GM12878 (cell line): ENCODE measurements around the gene MMP12. TPM values are rescaled to one million over a fixed set of nuclear protein-coding genes. Genes with fewer than 3 reads are reported as not detected.
"Not testable (repeated sequence)": the region's sequence is repeated elsewhere in the genome, so short reads cannot be mapped to it uniquely, and the experiment has no call there.

ENCODE experiments used
- ATAC-seq: fragments of 200-7000 bp; cut with Tn5 transposase; 3 replicates; pipeline ENCODE4 v1.9.1; 2020; ENCODE audit warnings: mild to moderate bottlenecking, moderate library complexity
- BruUV-seq: library from RNA; stranded (reverse); fragments of 400-500 nt; replicated peaks from 2 replicates; lab custom pipeline; 2021; lab: Mats Ljungman, UMichigan
- CTCF ChIA-PET: fragments of 300-600 bp; sonication (Branson Sonifier 250); formaldehyde crosslinking; extraction: SDS; loops from one replicate; lab custom pipeline; 2021; ENCODE audit warnings: inconsistent platforms; lab: Yijun Ruan, JAX
- POLR2A ChIA-PET: fragments of 350-600 bp; formaldehyde crosslinking; extraction: SDS; loops from one replicate; lab custom pipeline; 2021; ENCODE audit warnings: inconsistent platforms; lab: Charles Lee
- RAD21 ChIA-PET: fragments of 300-600 bp; sonication (Branson Sonifier 250); formaldehyde crosslinking; loops from one replicate; lab custom pipeline; 2023; ENCODE audit warnings: antibody characterized with exemption; ENCODE audit not compliant: unreplicated experiment; lab: Charles Lee
- SMC1A ChIA-PET: fragments of 300-600 bp; sonication (Branson Sonifier 250); formaldehyde crosslinking; loops from one replicate; lab custom pipeline; 2023; ENCODE audit not compliant: unreplicated experiment, uncharacterized antibody; lab: Charles Lee
- DNase-seq: peaks from one replicate; pipeline ENCODE4 v3.0.0-alpha.2; 2011; ENCODE audit warnings: low read depth, low spot score
- FAIRE-seq: peaks from 3 replicates; lab custom pipeline; 2011; peaks lifted over from hg19 to GRCh38; lab: Jason Lieb, UNC
- H2AFZ ChIP-seq: 2 replicates; pipeline ENCODE4 v1.6.0; 2011; ENCODE audit warnings: low read depth, low read length, control low read depth; ENCODE audit not compliant: control insufficient read depth
- H3K27ac ChIP-seq: 2 replicates; pipeline ENCODE4 v1.5.1; 2011; ENCODE audit warnings: control low read depth; ENCODE audit not compliant: control insufficient read depth, insufficient read depth
- H3K27me3 ChIP-seq, 2 experiments: replicated peaks in 1 of 2; 2 replicates each; pipeline versions ENCODE4 v1.6.0 to v1.6.1; 2011; ENCODE audit warnings: low read length in 1 of 2; ENCODE audit not compliant: control insufficient read depth in 2 of 2, insufficient read depth in 2 of 2
- H3K36me3 ChIP-seq, 2 experiments: 2 replicates each; pipeline ENCODE4 v1.5.1; 2011; ENCODE audit warnings: low read length in 1 of 2; ENCODE audit not compliant: control insufficient read depth in 2 of 2, insufficient read depth in 2 of 2
- H3K4me1 ChIP-seq: 2 replicates; pipeline ENCODE4 v1.6.1; 2011; ENCODE audit warnings: mild to moderate bottlenecking, low read length, moderate library complexity, mixed read lengths; ENCODE audit not compliant: control insufficient read depth, insufficient read depth
- H3K4me2 ChIP-seq: 2 replicates; pipeline ENCODE4 v1.6.0; 2011; ENCODE audit warnings: control low read depth; ENCODE audit not compliant: control insufficient read depth, insufficient read depth
- H3K4me3 ChIP-seq: fragments of 200-600 bp; sonication (generic); 2 replicates; pipeline ENCODE4 v1.5.1; 2016
- H3K79me2 ChIP-seq: 2 replicates; pipeline ENCODE4 v1.6.0; 2011; ENCODE audit warnings: low read length; ENCODE audit not compliant: control insufficient read depth, insufficient read depth
- H3K9ac ChIP-seq: 2 replicates; pipeline ENCODE4 v1.8.0; 2011; ENCODE audit warnings: low read length, control low read depth, mixed read lengths; ENCODE audit not compliant: control insufficient read depth, insufficient read depth
- H3K9me3 ChIP-seq: replicated peaks from 3 replicates; pipeline ENCODE4 v1.5.1; 2011; ENCODE audit warnings: mild to moderate bottlenecking, low read length; ENCODE audit not compliant: control insufficient read depth, insufficient read depth
- H4K20me1 ChIP-seq: 2 replicates; pipeline ENCODE4 v1.6.0; 2011; ENCODE audit not compliant: control insufficient read depth, insufficient read depth
- ATF7 ChIP-seq: fragments of 450-650 bp; IDR thresholded peaks from 2 replicates; pipeline ENCODE4 v1.6.1; 2016; ENCODE audit warnings: low read depth, mild to moderate bottlenecking
- EP300 ChIP-seq, 2 experiments: fragments of 150-350 bp in 1 of 2; IDR thresholded peaks; 2 replicates each; pipeline ENCODE4 v1.6.1; 2011 to 2012; ENCODE audit warnings: low read depth in 2 of 2, low read length in 2 of 2, borderline replicate concordance in 1 of 2, improper control_type of control experiment in 1 of 2, inconsistent platforms in 1 of 2; ENCODE audit not compliant: control insufficient read depth in 1 of 2
- IRF4 ChIP-seq: IDR thresholded peaks from 2 replicates; pipeline ENCODE4 v1.6.1; 2011; ENCODE audit warnings: low read depth, low read length
- WRNIP1 ChIP-seq: IDR thresholded peaks from 2 replicates; pipeline ENCODE4 v1.6.1; 2011; ENCODE audit warnings: low read depth, low read length, improper control_type of control experiment, borderline replicate concordance
- ZNF24 ChIP-seq: fragments of 450-650 bp; IDR thresholded peaks from 2 replicates; pipeline ENCODE4 v1.6.1; 2017; ENCODE audit warnings: antibody characterized with exemption, mild to moderate bottlenecking
- WGBS: methylation state at CpG from one replicate; pipeline ENCODE4 v1.1.6; 2016; ENCODE audit warnings: low lambda C conversion rate; ENCODE audit not compliant: insufficient replicate concordance, insufficient coverage; ENCODE audit errors: missing lambda C conversion rate; 5-methylcytosine and 5-hydroxymethylcytosine counted together
- in situ Hi-C: fragments of 300-500 bp; cut with MboI; formaldehyde crosslinking; loops from 9 replicates; pipeline ENCODE4 v1.14.3; 2018; ENCODE audit warnings: mixed read lengths
- intact Hi-C: fragments of 100-400 bp; cut with micrococcal nuclease; formaldehyde crosslinking; loops from one replicate; pipeline ENCODE4 v1.14.2; 2022; ENCODE audit not compliant: unreplicated experiment
- polyA plus RNA-seq, 11 experiments: library from polyadenylated mRNA; depleted of rRNA in 4 of 11; unstranded in 6 of 11; stranded (reverse) in 5 of 11; fragments of >200 nt; fragmentation: Nextera tagmentation in 4 of 11; fragmentation: Illumina TruSeq in 1 of 11; extraction: Ambion mirVana in 4 of 11; extraction: Trizol in 1 of 11; gene quantifications; 1 replicate in 1 of 11; 2 replicates in 10 of 11; pipeline versions ENCODE4 v1.2.1 to v1.2.3, GENCODE V29; 2011 to 2016; ENCODE audit warnings: inconsistent platforms in 2 of 11, missing spikeins in 2 of 11, low read depth in 1 of 11
- total RNA-seq, 4 experiments: library from RNA; depleted of rRNA in 3 of 4; stranded (reverse); fragments of >200 nt in 3 of 4; fragmentation: Illumina TruSeq in 1 of 4; extraction: Trizol in 1 of 4; gene quantifications; 2 replicates each; pipeline versions ENCODE4 v1.2.1 to v1.2.3, GENCODE V29; 2013 to 2021

MMP12 gene
- total and polyA plus RNA-seq, 10 of the 15 experiments (the other 5 are each of a cell fraction or from before 2014, with no cell fraction given): 0.14 TPM; not detected in 9

- TF ChIP-seq ATF7 (no peak), EP300 (IDR thresholded peaks at IDR 0.05; ENCODE audit: borderline replicate concordance in 1 of 2, control insufficient read depth in 1 of 2, low read depth in 2 of 2, low read length in 2 of 2) (no peak), ZNF24 (no peak), WRNIP1 (no peak)
- TF ChIP-seq, all 136 proteins: peak for 0
These were observed 37.7 kb upstream of the MMP12 start (continued) for GRCh38 chr11:102912482-102912830.

- H3K4me2 ChIP-seq: no peak overlapping the region
- POLR2A ChIA-PET: interaction anchor here (1.4 kb wide), 1 partner anchor 29 kb away, joined by 6 read pairs; no protein-coding TSS in a partner anchor
- H3K27me3 ChIP-seq: peaks cover 0 to 2% of the 10 kb centered on the region in 2 experiments; a peak in 3 of 4 replicates
- FAIRE-seq: no peak
- no peak overlapping the region for H3K27ac ChIP-seq
- no peaks in the 10 kb centered on the region for H3K9me3 ChIP-seq
- no TSS peak for BruUV-seq
- H3K79me2 ChIP-seq: no peaks in the 10 kb centered on the region
- SMC1A ChIA-PET: interaction anchor here (1.0 to 3.1 kb wide), 18 partner anchors 8 to 140 kb away, joined by 3 to 27 read pairs (median 5); no protein-coding TSS in a partner anchor
- RAD21 ChIA-PET: interaction anchor here (1.0 to 3.0 kb wide), 5 partner anchors 8 to 143 kb away, joined by 3 to 36 read pairs (median 4); no protein-coding TSS in a partner anchor
- in situ Hi-C loops: no loop called here
- TF ChIP-seq IRF4: no peak
- no peak overlapping the region for H3K4me3 ChIP-seq
- intact Hi-C loops: no loop called here
- H4K20me1 ChIP-seq: no peaks in the 10 kb centered on the region
- WGBS: 48% methylated on average over 13 of the region's 13 CpGs
- no peak for DNase-seq
- ATAC-seq: no peak
- H3K36me3 ChIP-seq: no peaks in the 10 kb centered on the region
- CTCF ChIA-PET: interaction anchor here (1.1 to 6.5 kb wide), 10 partner anchors 8 to 177 kb away, joined by 3 to 334 read pairs (median 4); no protein-coding TSS in a partner anchor
- no peak overlapping the region for H3K9ac ChIP-seq
- H3K4me1 ChIP-seq: no peaks in the 10 kb centered on the region
- no peak overlapping the region for H2AFZ ChIP-seq
These were observed 37.1 kb upstream of the MMP12 start for GRCh38 chr11:102911758-102912481.

- in situ Hi-C loops, H3K4me2 ChIP-seq, H3K4me1 ChIP-seq, H3K79me2 ChIP-seq, H3K36me3 ChIP-seq, BruUV-seq, intact Hi-C loops, DNase-seq, H3K4me3 ChIP-seq, H2AFZ ChIP-seq, H3K27me3 ChIP-seq, H3K9me3 ChIP-seq, H4K20me1 ChIP-seq, H3K27ac ChIP-seq, RAD21 ChIA-PET, H3K9ac ChIP-seq, POLR2A ChIA-PET, FAIRE-seq, ATAC-seq, CTCF ChIA-PET: not testable (repeated sequence)
- SMC1A ChIA-PET: interaction anchor here (0.6 kb wide), 1 partner anchor 42 kb away, joined by 3 read pairs; no protein-coding TSS in a partner anchor
- 34% methylated on average over 5 of the region's 5 CpGs for WGBS
These were observed 31.1 kb upstream of the MMP12 start for GRCh38 chr11:102905848-102906247.

- POLR2A ChIA-PET, H3K4me1 ChIP-seq, H3K79me2 ChIP-seq, H3K36me3 ChIP-seq, H3K4me3 ChIP-seq, ATAC-seq, H3K27me3 ChIP-seq, H4K20me1 ChIP-seq, RAD21 ChIA-PET, intact Hi-C loops, H2AFZ ChIP-seq, BruUV-seq, H3K9ac ChIP-seq, H3K27ac ChIP-seq, in situ Hi-C loops, H3K4me2 ChIP-seq, DNase-seq, FAIRE-seq, H3K9me3 ChIP-seq: not testable (repeated sequence)
- ChIA-PET SMC1A (interaction anchor here (2.1 kb wide), 1 partner anchor 11 kb away, joined by 8 read pairs; no protein-coding TSS in a partner anchor), CTCF (interaction anchor here (2.0 kb wide), 1 partner anchor 109 kb away, joined by 4 read pairs; no protein-coding TSS in a partner anchor)
- WGBS: 26% methylated on average over 5 of the region's 5 CpGs
These were observed 29.1 kb upstream of the MMP12 start for GRCh38 chr11:102903895-102904294.
